PC-9 (cell line): ENCODE results near the gene MDM4. TPM values are rescaled to one million over a fixed set of nuclear protein-coding genes. Genes with fewer than 3 reads are reported as not detected.

Experiments
- BruUV-seq: library from RNA; stranded (reverse); fragments of 400-500 nt; replicated peaks from 2 replicates; lab custom pipeline; 2021; lab: Mats Ljungman, UMichigan
- CTCF ChIA-PET: fragments of 300-600 bp; sonication (Branson Sonifier 250); formaldehyde crosslinking; loops from one replicate; lab custom pipeline; 2022; ENCODE audit warnings: antibody characterized with exemption; lab: Charles Lee
- POLR2A ChIA-PET: fragments of 300-600 bp; sonication (Branson Sonifier 250); formaldehyde crosslinking; loops from one replicate; lab custom pipeline; 2022; ENCODE audit warnings: antibody characterized with exemption; ENCODE audit not compliant: unreplicated experiment; lab: Charles Lee
- DNase-seq, 2 experiments: peaks; one replicate each; pipeline versions ENCODE4 v3.0.0 to v3.0.0-alpha.2; 2015 to 2022; ENCODE audit warnings: mixed read lengths in 1 of 2
- H2AFZ ChIP-seq: fragments of 200-600 bp; sonication (generic); 2 replicates; pipeline ENCODE4 v1.8.1; 2017; ENCODE audit warnings: antibody characterized with exemption
- H3F3A ChIP-seq: fragments of 200-600 bp; sonication (generic); 2 replicates; pipeline ENCODE4 v1.8.1; 2017; ENCODE audit warnings: antibody characterized with exemption, mild to moderate bottlenecking, low read depth; ENCODE audit not compliant: insufficient read depth
- H3K27ac ChIP-seq: fragments of 200-600 bp; sonication (generic); 2 replicates; pipeline ENCODE4 v1.6.1; 2016; ENCODE audit warnings: mixed run types
- H3K27me3 ChIP-seq: fragments of 200-600 bp; sonication (generic); 2 replicates; pipeline ENCODE4 v1.6.1; 2016; ENCODE audit warnings: low read depth, mixed run types; ENCODE audit not compliant: insufficient read depth
- H3K36me3 ChIP-seq: fragments of 200-600 bp; sonication (generic); 2 replicates; pipeline ENCODE4 v1.6.1; 2016; ENCODE audit warnings: low read depth, mixed run types
- H3K4me1 ChIP-seq: fragments of 200-600 bp; sonication (generic); replicated peaks from 2 replicates; pipeline ENCODE4 v1.6.1; 2016; ENCODE audit warnings: mixed run types; ENCODE audit not compliant: insufficient read depth
- H3K4me2 ChIP-seq: fragments of 200-600 bp; sonication (generic); 2 replicates; pipeline ENCODE4 v1.6.1; 2017; ENCODE audit warnings: mixed run types
- H3K4me3 ChIP-seq: fragments of 200-600 bp; sonication (generic); 2 replicates; pipeline ENCODE4 v1.6.1; 2016; ENCODE audit warnings: mixed run types
- H3K79me2 ChIP-seq: fragments of 200-600 bp; sonication (generic); 2 replicates; pipeline ENCODE4 v1.6.1; 2017; ENCODE audit warnings: low read depth, mixed run types
- H3K9me2 ChIP-seq: fragments of 200-600 bp; sonication (generic); 2 replicates; pipeline ENCODE4 v1.8.1; 2017; ENCODE audit warnings: mild to moderate bottlenecking; ENCODE audit not compliant: insufficient read depth
- H3K9me3 ChIP-seq: fragments of 200-600 bp; sonication (generic); 2 replicates; pipeline ENCODE4 v1.8.1; 2016; ENCODE audit warnings: low read depth; ENCODE audit not compliant: insufficient read depth
- H4K20me1 ChIP-seq: fragments of 200-600 bp; sonication (generic); 2 replicates; pipeline ENCODE4 v1.8.1; 2017; ENCODE audit not compliant: insufficient read depth
- CTCF ChIP-seq: fragments of 200-600 bp; sonication (generic); conservative IDR thresholded peaks from 2 replicates; pipeline ENCODE4 v1.6.1; 2017; ENCODE audit warnings: mixed run types, antibody characterized with exemption, mild to moderate bottlenecking, moderate library complexity
- EZH2 ChIP-seq: fragments of 200-600 bp; sonication (generic); IDR thresholded peaks from 2 replicates; pipeline ENCODE4 v1.8.0; 2017; ENCODE audit warnings: antibody characterized with exemption, low read depth
- intact Hi-C: fragments of 100-400 bp; cut with micrococcal nuclease; formaldehyde crosslinking; loops from one replicate; pipeline ENCODE4 v1.10.0; 2022; ENCODE audit not compliant: unreplicated experiment
- total RNA-seq: library from RNA; stranded (reverse); gene quantifications from 2 replicates; pipeline ENCODE4 v1.2.3, GENCODE V29; 2021

Gene MDM4
- total RNA-seq, 1 experiment from 2014 or later = 69.2 TPM

GRCh38 chr1:204471687-204472086 is 44.5 kb upstream of the MDM4 start:
- no peak overlapping the region for H3K4me2 ChIP-seq
- no peaks in the 10 kb centered on the region for H3K27me3 ChIP-seq
- H3K9me2 ChIP-seq = no peaks in the 10 kb centered on the region
- H3K27ac ChIP-seq = no peak overlapping the region
- BruUV-seq = no TSS peak
- H3K36me3 ChIP-seq = peaks cover 7% of the 10 kb centered on the region
- TF ChIP-seq CTCF = no peak
- TF ChIP-seq EZH2 = no peak
- intact Hi-C loops = no loop called here
- DNase-seq = no peak
- H3K79me2 ChIP-seq = peaks cover 32% of the 10 kb centered on the region
- no peak overlapping the region for H3K4me3 ChIP-seq
- ChIA-PET CTCF (no interaction called here), POLR2A (no interaction called here)
- H4K20me1 ChIP-seq = peaks cover 14% of the 10 kb centered on the region
- no peaks in the 10 kb centered on the region for H3K4me1 ChIP-seq
- peaks cover 7% of the 10 kb centered on the region; the same call in 1 of the 2 replicates for H3F3A ChIP-seq
- H2AFZ ChIP-seq = no peak overlapping the region
- no peaks in the 10 kb centered on the region for H3K9me3 ChIP-seq

DNA sequence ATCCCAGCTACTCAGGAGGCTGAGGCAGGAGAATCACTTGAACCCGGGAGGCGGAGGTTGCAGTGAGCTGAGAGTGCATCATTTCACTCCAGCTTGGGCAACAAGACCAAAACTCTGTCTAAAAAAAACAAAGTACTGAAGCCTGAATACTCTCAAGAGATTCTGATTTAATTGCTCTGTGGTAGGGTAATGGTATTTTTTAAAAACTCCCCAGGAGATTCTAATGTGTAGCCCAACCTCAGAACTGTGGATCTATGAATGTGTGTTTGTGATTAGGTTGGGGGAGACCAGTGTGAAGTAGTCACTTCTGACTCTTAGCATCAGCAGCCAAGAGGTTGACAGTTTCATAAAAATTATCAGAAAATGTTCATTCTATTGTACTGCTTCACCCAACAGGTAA is 43.5 kb upstream of the MDM4 start:
- H3K4me2 ChIP-seq = no peak overlapping the region
- no TSS peak for BruUV-seq
- CTCF ChIA-PET = no interaction called here

DNA sequence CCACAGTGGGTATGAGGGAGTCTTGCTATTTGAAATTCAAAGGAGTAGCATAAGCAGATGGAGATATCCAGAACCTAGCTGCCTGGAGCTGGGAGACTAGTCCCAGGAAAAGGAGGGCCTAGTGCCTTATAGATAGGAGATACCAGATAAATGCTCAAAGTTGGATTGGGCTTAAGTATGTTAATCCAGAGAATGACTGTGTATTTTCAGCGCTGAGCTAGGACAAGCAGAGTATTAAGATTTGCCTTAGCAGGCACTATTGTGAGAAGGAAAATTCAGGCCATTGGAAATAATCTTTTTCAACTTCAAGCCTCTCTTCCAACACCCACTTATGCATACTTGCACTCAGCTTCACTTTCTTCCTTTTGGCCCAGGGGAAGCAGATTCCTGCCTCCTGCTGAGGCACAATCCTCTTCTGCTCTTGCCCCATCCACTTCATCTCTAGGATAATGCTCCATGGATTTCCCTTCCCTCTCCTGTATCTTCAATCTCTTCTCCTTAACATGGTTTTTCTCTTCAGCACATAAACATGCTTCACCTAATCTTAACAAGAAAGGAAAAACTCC is 42.7 kb upstream of the MDM4 start:
- Histone ChIP-seq H3K4me1 (0 out of 2 replicates have a peak, but pooled peaks cover 4% of the 10 kb centered on the region), H3K9me2 (no peaks in the 10 kb centered on the region), H3K27ac (no peak overlapping the region), H3K79me2 (peaks cover 50% of the 10 kb centered on the region), H3K4me2 (no peak overlapping the region), H3F3A (peaks cover 7% of the 10 kb centered on the region; the same call in 1 of the 2 replicates), H3K36me3 (peaks cover 6% of the 10 kb centered on the region), H3K27me3 (no peaks in the 10 kb centered on the region), H2AFZ (no peak overlapping the region), H4K20me1 (peaks cover 21% of the 10 kb centered on the region), H3K4me3 (no peak overlapping the region), H3K9me3 (no peaks in the 10 kb centered on the region)
- BruUV-seq = no TSS peak
- POLR2A ChIA-PET = no interaction called here
- intact Hi-C loops = no loop called here
- TF ChIP-seq EZH2 (no peak), CTCF (no peak)
- no peak for DNase-seq
- CTCF ChIA-PET = no interaction called here

More for the DNA sequence above, 43.5 kb upstream of the MDM4 start:
- POLR2A ChIA-PET = no interaction called here
- peaks cover 14% of the 10 kb centered on the region for H4K20me1 ChIP-seq
- TF ChIP-seq CTCF = no peak
- TF ChIP-seq EZH2 = no peak
- H2AFZ ChIP-seq = no peak overlapping the region
- H3K9me3 ChIP-seq = no peaks in the 10 kb centered on the region
- peak in 1 of 2 experiments; percentile 12 for DNase-seq
- H3K9me2 ChIP-seq = no peaks in the 10 kb centered on the region
- no peaks in the 10 kb centered on the region for H3K4me1 ChIP-seq
- H3K27me3 ChIP-seq = no peaks in the 10 kb centered on the region
- peaks cover 41% of the 10 kb centered on the region for H3K79me2 ChIP-seq
- intact Hi-C loops = no loop called here
- peaks cover 7% of the 10 kb centered on the region; the same call in 1 of the 2 replicates for H3F3A ChIP-seq
- peaks cover 7% of the 10 kb centered on the region for H3K36me3 ChIP-seq
- H3K27ac ChIP-seq = no peak overlapping the region
- H3K4me3 ChIP-seq = no peak overlapping the region
